Gastrocnemius medialis (tissue), 4 donors: ENCODE measurements around the gene C1orf94. TPM values are rescaled to one million over a fixed set of nuclear protein-coding genes. Genes with fewer than 3 reads are reported as not detected.

Experiments used
- ATAC-seq, 2 donors: fragments of 150-250 bp; one replicate each; pipeline ENCODE4 v1.9.1; 2016
- DNase-seq, 2 donors: peaks; one replicate each; pipeline ENCODE4 v3.0.0-alpha.2; 2019
- H3K27ac ChIP-seq, 4 donors: fragments of 200-600 bp; sonication (generic); 1 replicate in 1 of 4; 2 replicates in 3 of 4; pipeline ENCODE4 v1.5.1; 2016 to 2018; ENCODE audit warnings: mild to moderate bottlenecking in 2 of 4, moderate library complexity in 1 of 4
- H3K27me3 ChIP-seq, 3 donors: fragments of 200-600 bp; sonication (generic) in 2 of 3; 1 replicate in 1 of 3; 2 replicates in 2 of 3; pipeline versions ENCODE4 v1.5.1 to v1.6.0; 2016 to 2019; ENCODE audit warnings: mild to moderate bottlenecking in 1 of 3, moderate library complexity in 1 of 3
- H3K36me3 ChIP-seq, 2 donors: fragments of 200-600 bp; sonication (generic) in 1 of 2; one replicate each; pipeline ENCODE4 v1.5.1; 2017 to 2018
- H3K4me1 ChIP-seq, 2 donors: fragments of 200-600 bp; sonication (generic) in 1 of 2; one replicate each; pipeline ENCODE4 v1.5.1; 2016 to 2017; ENCODE audit warnings: mild to moderate bottlenecking in 2 of 2
- H3K4me3 ChIP-seq, 4 donors: fragments of 200-600 bp; sonication (generic) in 3 of 4; 1 replicate in 1 of 4; 2 replicates in 3 of 4; pipeline ENCODE4 v1.5.1; 2016 to 2019; ENCODE audit warnings: mild to moderate bottlenecking in 2 of 4
- H3K9me3 ChIP-seq, 3 donors: fragments of 200-600 bp; sonication (generic) in 2 of 3; 1 replicate in 1 of 3; 2 replicates in 2 of 3; pipeline ENCODE4 v1.5.1; 2016 to 2019
- CTCF ChIP-seq, 5 experiments: fragments of 450-650 bp in 3 of 5; fragments of 200-600 bp in 2 of 5; sonication (generic) in 2 of 5; IDR thresholded peaks in 4 of 5; conservative IDR thresholded peaks in 1 of 5; 1 replicate in 4 of 5; 2 replicates in 1 of 5; pipeline ENCODE4 v1.5.1; 2016 to 2019; ENCODE audit warnings: antibody characterized with exemption in 5 of 5, mild to moderate bottlenecking in 3 of 5, moderate library complexity in 3 of 5
- POLR2A ChIP-seq, 2 donors: fragments of 450-650 bp; IDR thresholded peaks; one replicate each; pipeline ENCODE4 v1.6.1; 2017; ENCODE audit warnings: antibody characterized with exemption in 2 of 2, mild to moderate bottlenecking in 2 of 2, moderate library complexity in 2 of 2
- in situ Hi-C, 4 donors: fragments of 200-750 bp; cut with MboI; loops; one replicate each; pipeline versions ENCODE4 v1.15.0 to v1.8.0; 2017; ENCODE audit warnings: low sequenced_read_pairs in 4 of 4
- intact Hi-C: fragments of 100-400 bp; cut with DNase I; formaldehyde crosslinking; loops from one replicate; pipeline ENCODE4 v1.15.1; 2023; ENCODE audit warnings: low total_unique reads
- total RNA-seq, 4 donors: library from RNA; depleted of rRNA; stranded (reverse); fragments of >200 nt; gene quantifications; one replicate each; pipeline versions ENCODE4 v1.1.0 to v1.2.3, GENCODE V29; 2016

C1orf94 gene
- total RNA-seq = not detected

GRCh38 chr1:34176830-34177603 is at the start of gene C1orf94:
C1orf94 (plus strand) TSS chr1:34176907; CDS start chr1:34177790, 883 bp downstream.
- no peak for ATAC-seq
- no peak for DNase-seq
- no peak within 1 kb of the TSS for H3K4me3 ChIP-seq

GRCh38 chr1:34127006-34128000 is 49.4 kb upstream of the C1orf94 start:
- H3K27me3 ChIP-seq = peaks cover 0 to 3% (median 0%) of the 10 kb centered on the region in 3 donors
- no peak overlapping the region for H3K4me3 ChIP-seq
- in situ Hi-C loops (no loop called here), intact Hi-C loops (no loop called here)
- TF ChIP-seq CTCF (IDR thresholded peaks at IDR 0.05 in 4 of 5, conservative IDR thresholded peaks at IDR 0.05 in 1 of 5) (no peak), POLR2A (IDR thresholded peaks at IDR 0.05) (no peak)
- no peaks in the 10 kb centered on the region for H3K36me3 ChIP-seq
- no peak overlapping the region for H3K27ac ChIP-seq
- H3K4me1 ChIP-seq = no peaks in the 10 kb centered on the region
- no peak for ATAC-seq
- no peaks in the 10 kb centered on the region for H3K9me3 ChIP-seq
- no peak for DNase-seq

More at GRCh38 chr1:34176830-34177603, at the start of gene C1orf94:
- Histone ChIP-seq H3K27ac (no peak within 1 kb of the TSS), H3K9me3 (no peaks in the 10 kb centered on the region), H3K36me3 (no peaks in the 10 kb centered on the region), H3K27me3 (peaks cover 25 to 28% (median 27%) of the 10 kb centered on the region in 3 donors), H3K4me1 (peaks cover 0 to 7% of the 10 kb centered on the region in 2 donors)
- intact Hi-C loops (no loop called here), in situ Hi-C loops (no loop called here)
- no peak for TF ChIP-seq CTCF (IDR thresholded peaks at IDR 0.05 in 4 of 5, conservative IDR thresholded peaks at IDR 0.05 in 1 of 5)

- no peaks in the 10 kb centered on the region for H3K9me3 ChIP-seq
- in situ Hi-C loops = no loop called here
- DNase-seq (no peak), ATAC-seq (no peak)
- no peak overlapping the region for H3K4me3 ChIP-seq
- no peaks in the 10 kb centered on the region for H3K4me1 ChIP-seq
- H3K27me3 ChIP-seq = peaks cover 0 to 3% (median 0%) of the 10 kb centered on the region in 3 donors
- H3K36me3 ChIP-seq = no peaks in the 10 kb centered on the region
- H3K27ac ChIP-seq = no peak overlapping the region
- intact Hi-C loops = no loop called here
- no peak for TF ChIP-seq CTCF (IDR thresholded peaks at IDR 0.05 in 4 of 5, conservative IDR thresholded peaks at IDR 0.05 in 1 of 5)
- TF ChIP-seq POLR2A (IDR thresholded peaks at IDR 0.05) = no peak
These were observed 48.4 kb upstream of the C1orf94 start for GRCh38 chr1:34128186-34128889.

- DNase-seq (no peak), ATAC-seq (no peak)
- no peak overlapping the region for H3K4me3 ChIP-seq
- no peaks in the 10 kb centered on the region for H3K36me3 ChIP-seq
- no peaks in the 10 kb centered on the region for H3K9me3 ChIP-seq
- no peak overlapping the region for H3K27ac ChIP-seq
- in situ Hi-C loops (no loop called here), intact Hi-C loops (no loop called here)
- no peaks in the 10 kb centered on the region for H3K4me1 ChIP-seq
- H3K27me3 ChIP-seq = peaks cover 0 to 3% (median 0%) of the 10 kb centered on the region in 3 donors
- TF ChIP-seq CTCF (IDR thresholded peaks at IDR 0.05 in 4 of 5, conservative IDR thresholded peaks at IDR 0.05 in 1 of 5) (no peak), POLR2A (IDR thresholded peaks at IDR 0.05) (no peak)
These were observed 47.1 kb upstream of the C1orf94 start for GRCh38 chr1:34129630-34130029.
